CD4-positive, alpha-beta T cell treated with Interleukin-2 at 100 ng/mL for 4 hours (primary cell): ENCODE results near the gene MSLN.
A peak's percentile ranks its signal among the peaks of the same experiment; 100 is the strongest.

Experiments used
- DNase-seq: peaks from one replicate; pipeline ENCODE4 v3.0.0-alpha.2; 2020; ENCODE audit warnings: low spot score

Gene MSLN

DNA sequence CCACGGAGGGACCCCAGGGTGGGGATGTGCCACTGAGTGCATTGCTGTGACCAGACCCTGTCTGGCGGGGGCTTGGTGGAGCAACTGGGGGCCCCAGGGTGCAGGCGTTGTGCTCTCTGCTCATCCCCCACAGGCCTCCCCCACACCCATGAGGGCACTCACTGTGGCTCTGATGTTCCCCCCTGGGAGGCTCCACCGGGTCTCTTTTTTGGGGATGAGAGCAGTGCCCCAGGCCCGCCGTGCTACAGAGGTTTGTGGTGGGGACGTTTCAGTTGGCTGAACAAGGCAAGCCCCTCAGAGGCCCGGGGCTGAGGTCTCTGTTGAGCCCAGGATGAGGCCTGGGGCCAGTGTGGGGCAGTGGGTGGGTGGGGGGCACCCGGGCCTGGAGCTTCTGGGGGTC is 36.8 kb upstream of the MSLN start:
- no peak for DNase-seq

DNA sequence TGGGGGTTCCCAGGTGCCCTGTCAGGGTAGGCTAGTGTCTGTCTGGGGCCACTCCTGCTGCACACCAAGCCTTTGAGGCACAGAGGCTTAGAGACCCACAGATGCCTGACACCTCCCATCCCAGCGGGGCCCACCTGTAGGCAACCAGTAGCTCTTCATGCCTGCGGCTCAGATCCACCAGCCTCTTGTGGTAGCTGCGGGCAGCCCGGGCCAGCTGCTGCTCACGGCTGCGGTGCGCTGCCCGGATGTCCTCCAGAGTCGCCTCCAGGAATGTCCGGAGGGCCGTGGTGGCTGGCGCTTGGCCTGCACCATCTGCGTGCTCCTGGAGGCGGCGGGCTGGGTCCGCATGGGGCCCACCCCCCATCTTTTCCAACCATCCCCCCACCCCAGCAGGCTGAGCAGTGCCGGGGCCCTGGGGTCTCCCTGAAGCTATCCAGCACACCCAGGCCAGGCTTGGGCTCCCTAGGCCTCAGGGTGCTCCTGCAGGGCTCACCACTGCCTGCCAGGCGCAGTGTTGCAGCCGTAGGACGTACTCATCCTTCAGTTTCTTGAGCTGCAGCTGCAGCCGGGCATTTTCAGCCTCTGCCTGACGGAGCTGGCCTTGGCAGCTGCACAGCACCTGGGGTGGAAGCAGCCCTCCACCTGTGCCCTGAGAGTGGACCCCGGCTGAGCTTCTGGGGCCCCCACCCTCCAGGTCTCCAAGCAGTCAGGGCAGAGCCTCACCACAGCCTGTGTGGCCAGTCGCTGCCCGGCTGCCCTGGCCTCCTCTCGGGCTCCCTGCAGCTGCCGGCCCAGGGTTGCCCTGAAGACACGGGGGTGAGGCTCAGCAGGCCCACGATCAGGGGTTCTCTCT is 36.1 kb upstream of the MSLN start:
- no peak for DNase-seq

DNA sequence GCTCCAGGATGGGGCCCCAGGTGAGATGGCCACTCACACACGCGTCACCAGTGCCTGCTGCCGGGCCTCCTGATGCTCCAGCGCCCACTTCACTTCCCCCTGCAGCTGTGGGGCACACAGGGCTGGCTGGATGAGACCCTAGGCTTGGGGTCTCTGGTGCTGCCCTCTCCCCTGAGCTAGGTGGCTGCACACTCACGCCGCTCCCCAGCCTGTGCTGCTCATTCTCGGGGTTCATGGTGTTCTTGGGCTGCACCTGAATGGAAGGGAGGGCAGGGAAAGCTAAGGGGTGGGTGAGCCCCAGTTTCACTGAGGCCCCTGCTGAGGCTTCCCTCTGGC is 35.5 kb upstream of the MSLN start:
- no peak for DNase-seq

DNA sequence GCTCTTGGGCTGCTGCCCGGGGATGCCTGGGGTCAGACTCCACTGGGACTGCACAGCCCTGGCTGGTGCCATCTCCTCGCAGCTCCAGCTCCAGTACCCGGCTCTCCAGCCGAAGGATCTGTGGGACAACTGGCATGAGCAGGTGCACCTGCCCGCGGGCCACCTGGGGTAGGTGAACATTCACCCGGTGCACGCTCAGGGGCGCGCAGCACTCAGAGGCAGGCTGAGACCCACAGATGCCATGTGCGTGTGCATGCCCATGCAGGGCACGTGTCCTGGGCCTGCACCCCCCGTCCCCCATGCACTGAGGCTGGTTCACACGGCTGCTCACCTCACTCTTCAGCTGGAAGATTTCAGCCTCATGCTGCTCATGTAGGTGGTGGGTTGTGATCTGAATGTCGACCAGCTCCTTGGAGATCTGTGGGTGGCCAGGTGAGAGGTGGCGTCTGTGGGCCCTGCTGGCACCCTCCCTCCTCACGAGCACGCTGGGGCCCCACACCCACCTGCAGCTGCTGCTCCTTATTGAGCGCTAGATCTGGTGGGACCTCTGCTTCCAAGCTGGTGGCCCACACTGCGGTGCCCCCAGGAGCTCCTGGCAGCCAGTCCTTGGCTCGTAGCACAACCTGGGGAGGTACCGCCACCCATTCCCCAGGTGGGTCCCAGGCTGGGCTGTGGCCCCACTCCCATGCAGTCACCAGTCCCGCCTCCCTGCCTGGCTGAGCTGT is 34.9 kb upstream of the MSLN start:
- DNase-seq: no peak

DNA sequence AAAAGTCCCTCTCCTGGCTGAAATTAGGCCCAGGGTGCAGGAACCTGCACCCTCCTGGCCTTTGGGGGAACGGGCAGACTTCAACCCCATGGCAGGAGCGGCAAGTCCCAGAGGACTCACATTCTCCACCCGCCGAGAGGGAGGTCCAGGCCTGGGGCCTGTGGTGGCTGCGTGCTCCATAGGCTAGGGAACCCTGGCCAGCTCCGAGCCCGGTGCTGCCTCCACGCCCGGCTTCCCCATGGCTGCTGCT is 34.4 kb upstream of the MSLN start:
- DNase-seq: no peak

DNA sequence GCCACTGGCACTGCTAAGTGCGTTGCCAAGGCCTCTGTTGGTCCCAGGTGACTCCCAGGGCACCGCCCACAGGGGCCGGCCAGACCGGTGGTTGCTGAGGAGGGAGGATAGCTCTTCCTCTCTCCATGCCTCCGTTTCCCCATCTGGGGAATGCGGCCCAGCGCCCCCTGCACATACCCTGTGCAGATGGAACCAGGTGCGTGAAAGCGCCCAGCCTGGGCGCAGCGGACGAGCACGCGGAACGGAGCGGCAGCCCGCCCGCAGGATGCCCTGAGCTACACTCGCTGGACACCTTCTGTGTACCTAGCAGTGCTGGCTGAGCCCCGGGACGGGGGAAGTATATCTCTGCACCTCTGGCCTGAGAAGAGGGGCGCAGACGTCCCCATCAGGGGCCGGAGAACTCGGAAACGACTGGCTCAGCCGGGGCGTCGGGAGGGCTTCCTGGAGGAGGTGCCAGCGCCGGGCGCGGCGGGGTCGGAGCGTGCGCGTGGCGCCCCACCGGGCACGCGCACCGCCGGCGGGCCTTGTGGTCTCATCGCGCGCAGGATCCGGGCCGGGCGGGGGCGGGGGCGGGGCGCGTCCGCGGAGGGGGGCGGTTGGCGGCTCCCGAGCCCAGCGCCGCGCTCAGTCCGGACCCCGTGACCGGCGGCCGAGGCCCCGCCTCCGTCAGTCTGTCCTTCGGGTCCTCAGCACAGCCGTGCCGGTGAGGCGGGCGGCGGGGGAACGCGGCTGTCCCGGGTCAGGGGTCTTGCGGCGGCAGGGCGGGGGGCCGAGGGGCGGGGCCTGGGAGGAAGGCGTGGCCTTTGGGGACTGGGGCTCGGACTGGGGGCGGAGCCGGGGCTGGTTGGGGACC is 33.9 kb upstream of the MSLN start, which contains the start of the genes CCDC78 and HAGHL:
Gene CCDC78, minus strand, starts transcription at position 6 of the 853 bp plus-strand sequence. CDS start 76 bp downstream, outside the sequence.
Gene HAGHL, plus strand, starts transcription at position 669 of the 853 bp plus-strand sequence. CDS start 404 bp downstream, outside the sequence.
- peak; percentile 62 for DNase-seq

DNA sequence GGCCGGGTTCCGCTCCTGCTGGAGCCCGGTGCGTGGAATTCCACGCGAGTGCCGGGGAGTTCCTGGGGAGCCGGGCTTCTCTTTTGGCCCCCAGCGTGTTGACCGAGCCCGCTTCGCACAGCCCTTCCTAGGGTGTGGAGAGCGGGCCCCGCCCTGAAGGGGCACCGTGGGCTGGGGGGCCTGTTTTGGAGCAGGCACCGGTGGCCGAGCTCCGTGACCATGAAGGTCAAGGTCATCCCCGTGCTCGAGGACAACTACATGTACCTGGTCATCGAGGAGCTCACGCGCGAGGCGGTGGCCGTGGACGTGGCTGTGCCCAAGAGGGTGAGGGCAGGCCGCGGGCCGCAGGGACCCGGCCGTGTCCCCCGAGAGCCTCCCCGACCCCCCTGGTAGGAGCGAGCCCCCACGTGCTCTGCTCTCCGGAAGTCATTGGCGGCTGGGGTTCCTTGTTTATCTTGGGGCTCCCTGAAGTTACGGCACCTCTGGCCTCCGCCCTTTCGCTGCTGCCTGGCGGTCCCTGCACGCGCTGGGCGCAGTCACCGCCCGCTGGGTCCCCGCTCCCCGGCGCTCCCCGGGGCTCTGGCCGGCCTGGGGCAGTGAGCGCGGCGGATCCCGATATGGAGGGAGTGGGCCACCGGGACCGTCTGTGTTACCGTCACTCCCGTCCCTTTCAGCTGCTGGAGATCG is 33.1 kb upstream of the MSLN start:
- no peak for DNase-seq

DNA sequence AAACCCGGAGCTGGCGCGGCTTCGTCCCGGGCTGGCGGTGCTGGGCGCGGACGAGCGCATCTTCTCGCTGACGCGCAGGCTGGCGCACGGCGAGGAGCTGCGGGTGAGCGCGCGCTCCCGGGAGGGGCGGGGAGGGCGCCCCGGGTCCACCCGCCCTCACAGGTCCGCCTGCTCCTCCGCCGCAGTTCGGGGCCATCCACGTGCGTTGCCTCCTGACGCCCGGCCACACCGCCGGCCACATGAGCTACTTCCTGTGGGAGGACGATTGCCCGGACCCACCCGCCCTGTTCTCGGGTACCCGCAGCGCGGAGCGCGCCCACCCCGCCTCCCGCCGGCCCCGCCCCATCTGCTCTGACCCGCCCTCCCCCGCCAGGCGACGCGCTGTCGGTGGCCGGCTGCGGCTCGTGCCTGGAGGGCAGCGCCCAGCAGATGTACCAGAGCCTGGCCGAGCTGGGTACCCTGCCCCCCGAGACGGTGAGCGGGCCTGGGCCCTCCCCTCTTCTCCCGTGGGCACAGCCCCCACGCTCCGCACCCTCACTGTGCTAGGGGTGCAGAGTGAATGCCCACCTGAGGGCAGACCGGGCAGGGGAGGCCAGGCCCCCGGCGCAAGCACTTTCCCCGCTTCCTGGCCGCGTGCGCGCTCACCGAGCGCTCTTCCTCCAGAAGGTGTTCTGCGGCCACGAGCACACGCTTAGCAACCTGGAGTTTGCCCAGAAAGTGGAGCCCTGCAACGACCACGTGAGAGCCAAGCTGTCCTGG is 32.2 kb upstream of the MSLN start:
- DNase-seq: peak; percentile 57

DNA sequence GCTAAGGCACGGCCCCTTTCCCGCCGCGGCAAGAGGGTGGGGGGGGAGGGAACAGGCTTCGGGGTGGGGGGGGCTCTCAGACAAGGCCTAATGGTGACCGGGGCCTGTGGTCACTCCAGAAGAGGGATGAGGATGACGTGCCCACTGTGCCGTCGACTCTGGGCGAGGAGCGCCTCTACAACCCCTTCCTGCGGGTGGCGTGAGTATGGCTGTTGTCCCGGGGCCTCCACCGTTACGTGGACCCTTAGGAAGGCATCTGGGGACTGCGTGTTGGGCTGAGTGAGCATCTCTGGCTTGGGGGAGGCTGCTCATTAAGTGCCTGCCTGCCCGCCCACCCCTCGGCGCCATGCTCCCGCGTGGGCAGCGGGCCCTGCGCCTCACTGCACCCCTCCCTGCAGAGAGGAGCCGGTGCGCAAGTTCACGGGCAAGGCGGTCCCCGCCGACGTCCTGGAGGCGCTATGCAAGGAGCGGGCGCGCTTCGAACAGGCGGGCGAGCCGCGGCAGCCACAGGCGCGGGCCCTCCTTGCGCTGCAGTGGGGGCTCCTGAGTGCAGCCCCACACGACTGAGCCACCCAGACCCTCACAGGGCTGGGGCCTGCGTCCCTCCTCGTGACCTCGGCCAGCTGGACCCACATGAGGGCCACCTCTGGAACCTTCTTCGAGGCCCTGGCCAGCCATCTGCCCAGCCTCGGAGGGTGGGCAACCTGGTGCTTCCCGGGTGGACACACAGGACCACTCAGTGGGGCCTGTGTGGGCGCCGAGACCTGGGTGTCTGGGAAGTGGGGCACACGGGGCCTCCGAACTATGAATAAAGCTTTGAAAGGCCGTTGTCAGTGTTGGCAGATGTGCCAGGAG is 31.4 kb upstream of the MSLN start:
- no peak for DNase-seq

DNA sequence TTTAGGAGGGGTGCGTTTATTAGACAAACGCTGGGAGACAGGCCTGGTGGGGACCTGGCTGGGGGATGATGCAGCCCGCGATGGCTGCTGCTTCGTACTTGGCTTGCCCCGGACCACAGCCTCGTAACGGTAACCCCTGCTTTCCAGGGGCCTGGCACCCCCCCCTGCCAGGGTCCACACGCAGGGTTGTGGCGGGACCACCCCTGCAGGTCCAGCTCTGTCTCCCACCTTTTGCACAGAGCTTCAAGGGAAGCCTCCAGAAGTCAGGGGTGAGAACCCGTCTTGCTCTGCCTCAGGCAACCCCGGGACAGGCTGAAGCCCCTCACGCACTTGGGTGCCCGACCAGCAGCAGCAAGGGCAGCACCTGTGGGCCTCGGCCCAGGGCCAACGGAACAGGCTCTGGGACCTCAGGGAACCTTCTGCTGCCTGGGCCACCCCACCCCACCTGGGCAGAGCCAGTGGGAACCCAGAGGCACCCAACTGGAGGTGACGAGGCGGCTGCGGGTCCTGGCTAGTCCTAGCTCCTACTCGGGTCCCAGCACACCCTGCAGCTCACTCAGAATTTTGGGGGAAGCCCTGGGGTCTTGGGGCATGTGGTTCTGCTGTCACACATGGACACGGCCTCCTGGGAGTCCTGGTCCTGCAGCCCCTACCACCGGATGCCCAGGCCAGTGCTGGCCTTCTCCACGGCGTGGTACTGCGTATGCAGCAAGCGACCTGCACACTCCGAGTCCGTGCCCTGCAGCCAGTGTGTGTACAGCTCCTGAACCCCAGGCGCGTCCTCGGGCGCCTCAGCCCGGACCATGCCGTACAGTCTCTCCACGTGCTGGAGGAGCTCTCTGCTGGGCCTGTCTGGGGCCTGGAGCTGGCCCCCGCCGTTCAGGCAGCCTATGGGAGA is 30.5 kb upstream of the MSLN start:
- DNase-seq: no peak

DNA sequence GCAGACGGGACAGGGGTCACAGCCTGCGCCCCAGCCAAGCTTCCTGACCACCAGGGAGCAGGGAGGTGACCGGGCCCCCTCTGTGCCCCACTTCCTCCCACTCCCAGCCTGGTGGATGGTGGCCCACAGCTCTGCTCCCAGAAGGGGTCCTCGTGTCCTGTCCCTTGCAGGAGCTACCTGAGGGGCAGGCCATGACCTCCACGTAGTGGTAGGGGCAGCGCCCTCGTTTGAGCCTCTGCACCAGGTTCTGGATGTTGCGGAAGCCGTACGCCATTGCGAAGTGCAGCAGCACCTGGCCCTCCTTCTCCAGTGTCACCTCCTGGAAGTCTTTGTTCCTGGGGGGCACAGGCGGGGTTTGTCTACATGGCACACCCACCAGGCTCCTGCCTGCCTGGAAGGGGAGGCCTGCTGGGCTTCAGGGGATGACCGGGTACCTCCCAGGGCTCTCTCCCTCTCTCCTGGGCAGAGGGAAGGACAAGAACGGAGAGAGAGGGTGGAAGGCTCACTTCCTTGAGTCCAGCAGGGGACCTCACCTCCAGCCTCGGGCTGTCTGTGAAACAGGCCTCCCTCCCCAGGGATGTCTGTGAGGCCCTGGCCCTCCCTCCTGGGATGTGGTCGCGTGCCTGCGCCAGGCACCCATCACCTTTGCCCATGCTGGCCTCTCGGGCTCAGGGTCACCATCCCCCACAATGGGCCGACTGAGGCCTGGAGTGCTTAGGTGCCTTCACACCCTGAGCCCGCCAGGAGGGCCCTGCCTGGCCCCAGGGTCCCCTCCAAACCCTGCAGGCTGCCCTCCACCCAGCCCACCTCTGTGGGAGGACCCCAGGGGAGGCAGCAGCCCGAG is 29.6 kb upstream of the MSLN start:
- DNase-seq: no peak

DNA sequence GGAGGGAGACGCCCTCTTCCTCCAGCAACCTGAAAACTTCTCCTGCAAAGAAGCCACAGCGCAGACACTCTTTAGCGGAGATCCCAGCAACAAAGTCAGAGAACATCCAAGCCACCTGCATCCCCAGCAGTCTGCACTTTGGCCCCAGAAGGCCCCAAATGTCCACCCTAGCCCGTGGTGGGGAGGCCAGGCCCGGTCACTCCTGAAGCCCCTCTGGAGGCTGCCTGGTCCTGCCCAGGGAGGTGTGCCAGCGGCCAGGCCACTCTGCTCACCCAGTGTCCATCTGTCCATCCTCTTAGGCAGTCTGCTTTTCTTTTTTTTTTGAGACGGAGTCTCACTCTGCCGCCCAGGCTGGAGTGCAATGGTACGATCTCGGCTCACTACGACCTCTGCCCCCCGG is 28.2 kb upstream of the MSLN start:
- DNase-seq: no peak

DNA sequence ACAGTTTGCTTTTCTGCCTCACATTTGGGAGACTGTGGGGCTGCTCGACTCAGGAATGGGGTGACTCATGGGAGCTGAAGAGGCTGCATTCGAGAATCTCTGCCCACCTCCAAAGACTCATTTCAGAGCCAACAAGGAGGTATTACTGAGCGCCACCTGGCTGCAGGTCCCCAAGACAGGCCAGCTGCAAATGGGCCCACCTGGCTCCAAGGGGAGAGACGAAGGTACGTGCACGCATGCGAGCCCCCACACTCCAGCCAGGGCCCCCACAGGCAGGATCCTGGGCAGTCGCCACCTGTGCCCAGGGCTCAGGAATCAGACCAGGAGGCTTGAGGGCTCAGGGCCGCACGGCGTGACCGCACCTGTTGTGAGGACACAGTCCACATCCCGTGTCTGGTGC is 27.6 kb upstream of the MSLN start:
- no peak for DNase-seq

DNA sequence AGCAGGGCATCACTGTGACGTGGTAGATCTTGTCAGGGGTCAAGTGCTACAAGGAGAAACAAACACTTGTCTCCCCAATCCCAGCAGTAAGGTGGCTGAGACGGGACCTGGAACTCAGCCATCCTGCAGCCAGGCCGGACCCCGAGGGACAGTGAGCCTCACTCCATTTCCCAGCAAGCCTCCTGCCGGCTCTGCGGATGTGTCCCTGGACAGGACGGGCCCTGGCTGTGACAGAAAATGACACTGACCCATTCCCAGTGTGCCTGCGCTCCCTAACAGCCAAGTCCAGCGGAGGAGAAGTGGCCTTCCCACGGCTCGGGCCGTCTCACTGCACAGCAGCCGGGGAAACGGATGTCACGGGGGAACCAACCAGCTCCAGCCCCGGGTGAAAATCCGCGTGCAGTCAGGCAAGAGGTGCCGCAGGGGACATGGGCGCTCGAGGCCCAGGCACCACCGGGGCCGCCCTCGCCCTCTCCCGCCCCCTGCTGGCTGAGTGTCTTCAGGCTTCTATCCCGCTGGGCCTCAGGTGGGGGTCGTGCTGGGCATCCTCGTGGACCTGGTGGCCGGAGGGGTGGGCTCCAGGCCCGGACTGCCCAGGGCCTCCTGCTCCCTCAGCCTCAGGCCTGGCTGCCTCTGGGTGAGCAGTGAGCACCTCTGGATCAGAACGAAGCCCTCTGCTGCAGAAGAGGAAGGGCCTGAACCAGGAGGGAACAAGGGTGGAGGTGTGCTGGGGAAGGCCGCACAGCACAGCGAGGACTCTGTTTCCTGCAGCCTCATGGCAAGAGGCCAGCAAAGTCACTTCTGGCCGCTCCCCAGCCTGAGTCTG is 26.9 kb upstream of the MSLN start:
- DNase-seq: no peak

DNA sequence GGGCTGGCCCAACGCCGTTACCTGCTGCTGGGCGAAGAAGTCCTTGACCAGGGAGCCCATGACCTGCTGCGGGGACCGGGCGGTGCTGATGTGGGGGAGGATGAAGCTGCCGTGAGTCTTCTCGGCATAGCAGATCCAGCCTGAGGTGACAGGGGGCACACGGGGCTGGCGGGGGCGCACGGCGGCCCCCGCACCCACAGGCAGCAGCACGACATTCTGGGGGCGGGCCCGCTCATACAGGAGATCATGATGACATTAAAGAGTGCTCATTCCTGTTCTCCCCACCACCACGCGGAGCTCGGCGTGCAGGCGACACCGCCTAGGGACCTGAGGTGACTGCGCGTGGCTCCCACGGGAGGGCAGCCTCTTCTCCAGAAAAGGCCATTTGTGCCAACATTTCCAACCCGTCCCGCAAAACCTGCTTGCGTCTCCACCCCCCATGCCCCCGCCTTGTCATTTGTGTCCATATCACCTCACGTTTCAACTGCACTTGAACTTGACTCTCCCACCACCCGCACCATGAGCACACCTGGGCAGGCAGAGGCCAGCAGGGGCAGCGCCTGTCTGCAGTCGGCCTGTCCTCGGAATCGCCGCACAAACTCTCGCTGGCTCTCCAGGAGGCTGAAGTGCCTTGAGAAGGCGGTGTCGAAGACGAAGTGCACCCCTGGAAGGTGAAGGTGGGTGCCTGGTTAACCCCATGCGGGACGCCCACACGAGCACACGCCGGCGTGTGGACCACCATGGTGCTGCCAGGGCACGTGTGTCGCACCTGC is 26.1 kb upstream of the MSLN start:
- DNase-seq: no peak

DNA sequence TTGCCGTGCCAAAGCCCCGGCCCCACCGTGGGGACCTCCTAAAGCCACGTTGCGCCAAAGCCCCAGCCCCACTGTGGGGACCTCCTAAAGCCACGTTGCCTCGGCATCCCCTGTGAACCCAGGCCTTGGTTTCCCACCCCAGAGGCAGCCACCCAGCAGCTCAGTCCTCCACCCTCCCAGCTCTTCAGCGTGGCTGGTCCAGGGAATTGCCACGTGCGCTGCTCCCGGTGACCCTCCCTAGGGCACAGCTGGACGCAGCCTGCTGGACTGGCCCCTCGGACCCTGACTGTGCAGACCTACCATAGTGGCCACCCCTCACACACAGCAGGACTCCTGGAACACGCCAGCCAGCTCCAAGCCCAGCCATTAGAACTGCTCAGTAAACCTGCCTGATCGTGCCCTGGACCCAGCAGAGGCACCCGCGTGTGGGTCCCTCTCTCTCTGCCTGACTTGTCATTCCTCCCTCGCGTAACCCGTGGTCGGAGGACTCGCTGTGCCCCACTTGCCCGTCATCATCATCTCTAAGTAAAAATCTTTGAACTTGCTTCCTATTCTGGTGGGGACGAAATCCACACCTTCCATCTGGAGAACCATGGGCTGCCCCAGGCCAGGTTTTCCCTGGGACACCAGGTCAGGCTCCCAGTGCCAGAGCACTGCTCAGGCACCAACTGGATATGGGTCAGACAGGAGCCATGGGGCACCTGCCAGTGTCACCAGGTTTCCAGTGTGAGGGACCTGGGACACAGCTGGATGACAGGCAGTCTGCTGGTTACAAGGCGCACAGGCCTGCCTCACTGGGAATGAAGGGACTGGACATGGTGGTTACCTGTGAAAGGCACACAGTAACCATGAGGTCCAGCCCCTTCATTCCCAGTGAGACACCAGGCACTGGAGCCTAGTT is 25.3 kb upstream of the MSLN start:
- DNase-seq: no peak
